NCI-H2107 treated with DMSO at 0.1 percent for 48 hours (cell line): ENCODE data around the gene TARS3.
"Not testable (repeated sequence)": the region's sequence is repeated elsewhere in the genome, so short reads cannot be mapped to it uniquely, and the experiment has no call there.

Experiments
- DNase-seq: peaks from one replicate; lab custom pipeline; 2025; ENCODE audit not compliant: unreplicated experiment; lab: John Stamatoyannopoulos, UW

The TARS3 gene

DNA sequence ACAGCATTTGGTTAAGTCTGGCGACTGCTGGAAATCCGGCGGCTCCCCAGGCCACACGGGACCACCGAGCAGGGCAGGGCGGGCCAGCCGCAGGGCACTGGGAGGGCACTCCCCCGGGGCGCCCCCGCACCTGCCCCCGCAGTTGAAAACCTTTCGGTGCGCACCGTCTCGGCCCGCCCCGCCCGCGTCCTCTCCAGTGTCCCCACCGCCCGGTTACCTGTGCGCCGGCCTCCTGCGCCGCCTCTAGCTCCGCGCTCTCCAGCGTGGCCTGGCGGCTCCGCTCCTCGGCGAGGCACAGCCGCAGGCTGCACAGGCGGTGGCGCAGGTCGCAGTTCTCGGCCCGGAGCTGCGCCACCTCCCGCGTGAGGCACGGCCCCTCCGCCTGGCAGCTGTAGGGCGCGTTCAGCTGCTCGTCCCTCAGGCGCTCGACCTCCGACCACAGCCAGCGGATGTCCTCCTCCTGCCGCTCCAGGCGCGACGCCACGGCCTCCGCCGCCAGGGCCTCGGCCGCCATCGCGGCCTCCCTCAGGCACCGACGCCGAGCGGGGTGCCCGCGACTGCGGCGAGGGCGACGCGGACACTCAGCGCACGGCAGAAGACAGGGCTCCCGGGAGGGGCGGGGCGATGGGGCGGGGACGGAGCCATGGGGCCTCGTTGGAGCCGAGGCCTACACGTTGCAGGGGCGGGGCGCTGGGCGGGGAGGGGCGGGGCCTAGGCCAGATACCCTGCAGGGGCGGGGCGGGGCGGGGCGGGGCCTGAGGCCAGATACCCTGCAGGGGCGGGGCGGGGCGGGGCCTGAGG lies at the start of gene TARS3:
TARS3 (minus strand) TSS at position 600 of the 801 bp plus-strand sequence; CDS start at position 514, 86 bp downstream.
- peak; percentile 69 for DNase-seq

- peak; percentile 5 for DNase-seq
Measured at GRCh38 chr15:101773496-101774100, 49.3 kb upstream of the TARS3 start.

DNA sequence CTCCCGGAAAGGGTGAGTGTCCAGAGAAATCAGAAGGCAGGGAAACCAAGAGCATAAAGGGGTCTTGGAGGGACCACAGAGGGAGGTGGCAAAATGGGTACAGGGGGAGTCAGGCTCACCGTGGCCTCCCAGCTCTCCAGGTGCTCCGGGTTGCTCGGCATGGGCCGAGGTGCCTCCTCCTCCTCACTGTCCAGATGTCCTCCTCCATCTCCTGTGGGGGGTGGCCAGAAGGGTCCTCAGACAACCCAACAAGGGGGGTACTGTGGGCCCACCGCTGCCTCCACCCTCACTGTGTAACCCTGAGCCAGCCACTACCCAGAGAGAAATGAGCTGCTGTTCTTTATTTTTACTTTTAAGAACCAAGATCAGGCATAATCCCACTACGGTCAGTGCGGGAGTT lies 48.6 kb upstream of the TARS3 start:
- DNase-seq, result no peak

GRCh38 chr15:101767083-101767640 lies 42.9 kb upstream of the TARS3 start:
- DNase-seq, result not testable (repeated sequence)

- DNase-seq, result no peak
Measured at GRCh38 chr15:101765772-101766456, 41.6 kb upstream of the TARS3 start.

- not testable (repeated sequence) for DNase-seq
Measured at GRCh38 chr15:101765340-101765671, 41.0 kb upstream of the TARS3 start.

- not testable (repeated sequence) for DNase-seq
Measured at GRCh38 chr15:101764669-101765339, 40.5 kb upstream of the TARS3 start.

GRCh38 chr15:101746716-101747082 lies 22.4 kb upstream of the TARS3 start:
- DNase-seq, result not testable (repeated sequence)

- not testable (repeated sequence) for DNase-seq
Measured at GRCh38 chr15:101734837-101735236, 10.6 kb upstream of the TARS3 start.

DNA sequence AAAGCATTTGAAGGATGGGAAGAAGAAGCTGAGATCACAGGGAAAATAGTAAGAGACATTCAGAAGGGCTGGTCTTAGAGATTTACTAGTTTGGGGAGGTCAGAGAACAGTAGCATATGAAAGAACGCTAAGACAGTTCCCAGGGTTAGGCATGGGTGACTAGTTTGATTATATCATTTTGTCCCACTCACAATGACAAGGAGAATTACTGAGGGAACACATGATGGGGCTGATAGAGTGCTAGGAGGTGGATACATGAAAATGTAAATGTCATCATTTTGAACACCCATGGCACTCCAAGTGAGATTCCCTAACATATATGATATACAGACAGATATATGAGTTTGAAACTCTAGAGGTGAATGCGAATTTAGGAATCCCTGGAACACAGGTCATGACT lies 9.3 kb upstream of the TARS3 start:
- DNase-seq, result no peak

DNA sequence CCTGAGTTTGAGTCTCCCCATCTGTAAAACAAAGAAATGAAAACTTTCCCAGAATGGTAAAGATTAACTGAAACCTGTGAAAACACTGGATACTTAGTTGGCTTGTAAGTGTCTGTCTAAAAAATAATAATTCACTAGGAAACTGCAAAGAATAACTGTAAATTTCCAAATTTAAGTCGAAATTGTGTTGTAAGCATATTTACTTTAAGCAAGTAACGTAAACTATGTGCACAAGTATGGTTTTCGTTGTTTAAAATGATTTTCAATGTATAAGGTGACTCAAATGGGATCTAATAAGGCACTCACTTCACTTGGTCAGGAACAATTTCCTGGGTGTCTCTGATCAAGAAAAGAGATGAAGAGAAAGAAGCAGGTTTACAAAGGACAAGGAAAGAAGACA lies 8.5 kb upstream of the TARS3 start:
- no peak for DNase-seq

DNA sequence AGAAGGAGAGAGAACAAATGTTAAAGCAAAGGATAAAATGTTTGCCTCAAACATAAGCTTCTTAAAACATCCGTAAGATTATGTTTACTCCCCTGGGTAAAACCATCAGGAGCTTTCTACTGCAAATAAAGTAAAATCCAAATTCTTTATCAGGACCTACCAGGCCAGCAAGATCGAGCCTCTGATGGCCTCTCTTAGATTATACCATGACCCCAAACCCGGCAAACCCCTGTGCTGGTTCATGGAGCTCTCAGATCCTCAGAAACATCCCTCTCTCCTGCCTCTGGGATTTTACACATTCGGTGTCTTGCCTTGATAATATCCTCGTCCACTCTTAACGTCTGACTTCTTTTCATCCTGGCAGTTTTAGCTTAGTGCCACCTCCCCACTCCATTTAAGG lies 7.5 kb upstream of the TARS3 start:
- no peak for DNase-seq

GRCh38 chr15:101727186-101727585 lies 2.9 kb upstream of the TARS3 start:
- no peak for DNase-seq

- no peak for DNase-seq
Measured at GRCh38 chr15:101725073-101725472, 800 bp upstream of the TARS3 start.

DNA sequence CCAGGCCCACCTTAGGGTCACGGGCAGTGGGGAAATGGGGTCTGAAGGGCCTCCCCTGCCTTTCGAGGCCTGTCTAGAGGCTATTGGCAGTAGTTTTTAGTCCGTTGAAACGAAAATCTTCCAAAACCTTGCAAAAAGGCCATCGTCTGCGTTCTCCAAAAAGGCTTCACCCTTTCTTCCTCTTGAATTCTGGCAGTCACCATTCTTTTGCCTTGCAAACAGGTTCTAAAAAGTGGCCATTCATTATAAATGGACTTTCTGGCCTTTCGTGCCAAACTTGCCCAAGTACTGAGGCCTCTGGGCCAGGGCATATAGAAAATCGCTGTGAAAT lies 367 bp upstream of the TARS3 start:
- no peak for DNase-seq

GRCh38 chr15:101723171-101723873 lies 951 bp downstream of the TARS3 start:
- DNase-seq, result peak; percentile 2

DNA sequence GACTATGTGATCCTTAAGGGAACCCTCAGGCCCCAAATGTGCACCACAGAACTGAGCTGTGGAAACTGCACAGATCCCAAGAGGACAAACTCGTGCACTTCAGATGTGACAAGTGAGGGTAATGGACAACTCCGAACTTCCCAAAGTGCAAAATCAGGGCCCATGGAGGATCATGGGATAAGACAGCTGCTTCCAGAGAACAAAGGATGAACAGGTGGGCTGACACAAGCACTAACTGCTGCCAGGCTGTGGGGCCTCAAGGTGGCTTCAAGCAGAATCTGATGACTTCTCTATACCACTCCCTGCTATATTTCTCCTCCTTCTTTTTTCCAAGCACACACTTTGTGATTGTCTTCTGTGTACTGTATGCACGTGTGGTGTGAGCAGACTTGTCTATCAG lies 5.4 kb downstream of the TARS3 start:
- no peak for DNase-seq

GRCh38 chr15:101712078-101712477 lies 12.2 kb downstream of the TARS3 start:
- DNase-seq, result no peak

- DNase-seq, result no peak
Measured at GRCh38 chr15:101710806-101711205, 13.5 kb downstream of the TARS3 start.

DNA sequence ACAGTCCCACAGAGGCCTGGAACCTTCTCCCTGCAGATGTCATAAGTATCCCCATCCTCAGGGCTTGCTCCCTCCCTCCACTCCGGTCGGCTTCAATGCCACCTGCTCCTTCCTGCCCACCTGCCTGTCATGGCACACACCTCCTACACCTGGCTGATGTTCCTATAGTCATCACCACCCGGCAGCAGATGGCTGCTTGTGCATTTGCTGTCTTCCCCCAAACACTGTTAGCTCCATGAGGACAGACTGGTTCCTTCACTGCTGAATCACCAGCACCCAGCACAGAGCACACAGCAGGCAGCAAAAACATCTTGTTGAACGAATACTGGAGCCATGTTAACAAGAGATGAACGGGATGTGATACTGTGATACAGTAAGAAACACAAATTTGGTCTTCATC lies 14.8 kb downstream of the TARS3 start:
- no peak for DNase-seq

GRCh38 chr15:101707983-101708382 lies 16.3 kb downstream of the TARS3 start:
- no peak for DNase-seq
